ENCODE results near the gene MRM3. TPM values are rescaled to one million over a fixed set of nuclear protein-coding genes. Genes with fewer than 3 reads are reported as not detected.
"Not testable (repeated sequence)": the region's sequence is repeated elsewhere in the genome, so short reads cannot be mapped to it uniquely, and the experiment has no call there.

MRM3 gene
- total and polyA plus RNA-seq, 4 donors = 8.5 to 17.5 (median 15.4) TPM

DNA sequence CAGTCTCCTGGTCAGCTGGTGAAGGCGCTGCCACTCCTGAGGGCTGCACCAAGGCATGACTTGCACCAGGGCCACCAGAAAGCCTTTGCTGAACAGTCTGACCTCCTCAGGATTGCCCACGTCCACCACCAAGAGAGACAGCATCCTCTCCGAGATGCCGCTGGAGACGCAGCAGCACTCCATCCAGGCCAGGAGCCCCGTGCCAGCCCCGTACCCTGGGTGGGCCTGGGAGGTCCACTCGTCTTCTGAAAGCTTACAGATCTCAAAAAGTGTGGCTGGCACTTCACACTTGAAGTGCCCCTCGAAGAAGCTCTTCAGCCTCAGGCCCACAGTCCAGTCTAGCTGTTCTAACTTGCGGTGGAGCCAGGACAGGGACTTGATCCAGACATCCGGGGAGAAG, 36.7 kb upstream of the MRM3 start (continued):
- no peak for TF ChIP-seq HNF4G (IDR thresholded peaks at IDR 0.05)
- no peak for TF ChIP-seq FOXA2 (IDR thresholded peaks at IDR 0.05)

DNA sequence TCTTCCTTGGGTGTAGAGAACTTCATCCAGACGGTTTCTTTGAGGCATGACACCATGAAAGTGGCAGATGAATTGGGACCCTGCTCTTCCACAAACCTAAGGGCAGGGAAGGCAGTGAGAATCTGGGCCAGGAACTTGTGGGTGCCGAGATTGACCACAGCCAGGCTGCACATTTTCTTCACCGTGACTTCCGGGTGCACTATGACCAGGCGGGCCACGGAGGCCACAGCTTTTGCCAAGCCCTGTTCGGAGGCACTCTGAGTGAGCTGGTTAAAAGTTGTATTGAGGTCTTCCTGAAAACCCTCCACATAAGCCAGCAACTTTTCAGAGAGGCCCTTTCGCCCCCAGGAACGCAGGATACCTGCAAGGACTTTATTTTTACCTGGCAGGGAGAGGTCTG, 36.0 kb upstream of the MRM3 start:
- Histone ChIP-seq H3K9ac (ENCODE audit: low read depth in 1 of 2, low read length in 2 of 2) (no peak overlapping the region), H3K4me3 (ENCODE audit: low read depth in 1 of 3, low read length in 3 of 3) (no peak overlapping the region), H3K9me3 (ENCODE audit: control insufficient read depth in 4 of 4, low read length in 3 of 4) (no peaks in the 10 kb centered on the region), H3K27ac (ENCODE audit: low read depth in 1 of 2, low read length in 2 of 2) (no peak overlapping the region), H3K4me1 (ENCODE audit: control insufficient read depth in 4 of 4, insufficient read depth in 4 of 4, low read length in 3 of 4) (peaks cover 2 to 9% (median 6%) of the 10 kb centered on the region in 4 donors), H3K27me3 (ENCODE audit: control insufficient read depth in 4 of 4, insufficient read depth in 4 of 4, low read length in 3 of 4) (no peaks in the 10 kb centered on the region), H3K36me3 (ENCODE audit: control insufficient read depth in 4 of 4, insufficient read depth in 3 of 4, low read depth in 1 of 4, low read length in 3 of 4) (peaks cover 3 to 40% (median 21%) of the 10 kb centered on the region in 4 donors)
- no peak for DNase-seq (ENCODE audit: low spot score)
- TF ChIP-seq, protein P1, sequence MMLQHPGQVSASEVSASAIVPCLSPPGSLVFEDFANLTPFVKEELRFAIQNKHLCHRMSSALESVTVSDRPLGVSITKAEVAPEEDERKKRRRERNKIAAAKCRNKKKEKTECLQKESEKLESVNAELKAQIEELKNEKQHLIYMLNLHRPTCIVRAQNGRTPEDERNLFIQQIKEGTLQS (IDR thresholded peaks at IDR 0.05) = no peak
- no peak for TF ChIP-seq ZBTB33 (IDR thresholded peaks at IDR 0.05)
- no peak for TF ChIP-seq HNF4A (conservative IDR thresholded peaks at IDR 0.05)
- TF ChIP-seq RAD21 (IDR thresholded peaks at IDR 0.05) = no peak
- TF ChIP-seq YY1 (IDR thresholded peaks at IDR 0.05) = no peak
- no peak for TF ChIP-seq FOXA1 (IDR thresholded peaks at IDR 0.05)
- TF ChIP-seq CTCF (IDR thresholded peaks at IDR 0.05; ENCODE audit: low read depth, low read length, missing input control) = no peak
- no peak for TF ChIP-seq EGR1 (IDR thresholded peaks at IDR 0.05; ENCODE audit: low read depth in 2 of 2)
- no peak for TF ChIP-seq HNF4G (IDR thresholded peaks at IDR 0.05)
- TF ChIP-seq NR2F2 (IDR thresholded peaks at IDR 0.05) = no peak
- WGBS = 94% methylated on average over 9 of the region's 9 CpGs

DNA sequence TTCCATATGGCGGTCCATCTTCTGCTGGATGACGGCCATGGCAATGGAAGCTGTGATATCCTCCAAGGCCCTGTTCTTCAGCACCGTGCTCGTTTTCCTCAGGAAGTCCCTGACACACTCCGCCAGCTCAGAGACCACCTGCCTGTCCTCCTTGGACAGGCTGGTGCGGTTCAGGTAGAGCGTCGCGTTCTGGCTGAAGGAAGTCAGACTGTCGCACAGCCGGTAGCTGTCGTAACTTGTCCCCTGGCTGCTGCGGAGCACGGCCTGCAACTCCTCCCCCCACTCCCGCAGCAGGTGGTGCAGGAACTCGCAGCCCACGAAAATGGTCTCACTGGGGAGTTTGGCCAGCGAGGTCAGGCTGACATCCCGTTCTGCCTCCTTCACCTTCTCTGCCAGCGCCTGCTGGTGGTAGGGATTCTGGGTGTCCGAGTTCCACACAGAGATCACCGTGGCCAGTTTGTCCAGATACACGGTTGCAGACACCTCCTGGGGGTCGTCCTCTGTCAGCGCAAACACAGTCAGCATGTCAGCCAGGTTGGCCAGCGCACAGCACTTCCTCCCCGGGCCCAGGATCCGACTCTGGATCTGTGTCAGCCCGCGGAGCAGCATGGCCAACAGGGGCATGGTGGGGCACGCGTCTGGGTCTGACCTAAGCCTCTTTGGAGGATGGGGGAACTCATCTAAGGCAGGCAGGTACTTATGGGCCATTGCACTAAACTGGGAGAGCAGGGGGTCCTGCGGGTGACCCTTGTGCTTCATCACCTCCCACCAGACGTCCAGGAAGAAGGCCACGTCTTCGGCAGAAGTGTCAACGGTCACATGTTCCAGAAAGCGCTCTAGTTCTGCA, 35.1 kb upstream of the MRM3 start:
- DNase-seq (ENCODE audit: low spot score) = no peak
- H3K36me3 ChIP-seq (ENCODE audit: control insufficient read depth in 4 of 4, insufficient read depth in 3 of 4, low read depth in 1 of 4, low read length in 3 of 4) = peaks cover 3 to 40% (median 20%) of the 10 kb centered on the region in 4 donors
- H3K9me3 ChIP-seq (ENCODE audit: control insufficient read depth in 4 of 4, low read length in 3 of 4) = no peaks in the 10 kb centered on the region
- H3K4me1 ChIP-seq (ENCODE audit: control insufficient read depth in 4 of 4, insufficient read depth in 4 of 4, low read length in 3 of 4) = peaks cover 6 to 12% (median 9%) of the 10 kb centered on the region in 4 donors
- TF ChIP-seq JUND (IDR thresholded peaks at IDR 0.05) (no peak), SP1 (IDR thresholded peaks at IDR 0.05) (no peak), NR2F2 (IDR thresholded peaks at IDR 0.05) (no peak), MAX (IDR thresholded peaks at IDR 0.05) (no peak), FOXA2 (IDR thresholded peaks at IDR 0.05) (no peak), YY1 (IDR thresholded peaks at IDR 0.05) (no peak), FOXA1 (IDR thresholded peaks at IDR 0.05) (no peak), RAD21 (IDR thresholded peaks at IDR 0.05) (no peak), TAF1 (conservative IDR thresholded peaks at IDR 0.05) (no peak), GABPA (IDR thresholded peaks at IDR 0.05 in 1 of 2, conservative IDR thresholded peaks at IDR 0.05 in 1 of 2) (no peak), ZBTB33 (IDR thresholded peaks at IDR 0.05) (no peak), HNF4G (IDR thresholded peaks at IDR 0.05) (no peak), HNF4A (conservative IDR thresholded peaks at IDR 0.05) (no peak)
- TF ChIP-seq, protein P1 (IDR thresholded peaks at IDR 0.05) = no peak
- H3K9ac ChIP-seq (ENCODE audit: low read depth in 1 of 2, low read length in 2 of 2) = no peak overlapping the region
- no peak overlapping the region for H3K27ac ChIP-seq (ENCODE audit: low read depth in 1 of 2, low read length in 2 of 2)
- H3K27me3 ChIP-seq (ENCODE audit: control insufficient read depth in 4 of 4, insufficient read depth in 4 of 4, low read length in 3 of 4) = no peaks in the 10 kb centered on the region
- WGBS = 95% methylated on average over 38 of the region's 38 CpGs
- no peak overlapping the region for H3K4me3 ChIP-seq (ENCODE audit: low read depth in 1 of 3, low read length in 3 of 3)

DNA sequence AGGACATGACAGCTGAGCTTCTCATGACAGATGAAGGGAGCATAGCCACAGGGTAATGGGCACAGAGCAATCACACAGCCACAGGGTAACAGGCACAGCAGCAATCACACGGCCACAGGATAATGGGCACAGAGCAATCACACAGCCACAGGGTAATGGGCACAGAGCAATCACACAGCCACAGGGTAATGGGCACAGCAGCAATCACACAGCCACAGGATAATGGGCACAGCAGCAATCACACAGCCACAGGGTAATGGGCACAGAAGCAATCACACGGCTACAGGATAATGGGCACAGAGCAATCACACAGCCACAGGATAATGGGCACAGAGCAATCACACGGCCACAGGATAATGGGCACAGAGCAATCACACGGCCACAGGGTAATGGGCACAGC, 33.5 kb upstream of the MRM3 start:
- not testable (repeated sequence) for H3K4me3 ChIP-seq (ENCODE audit: low read depth in 1 of 3, low read length in 3 of 3); DNase-seq (ENCODE audit: low spot score); H3K9me3 ChIP-seq (ENCODE audit: control insufficient read depth in 4 of 4, low read length in 3 of 4); H3K9ac ChIP-seq (ENCODE audit: low read depth in 1 of 2, low read length in 2 of 2); H3K27me3 ChIP-seq (ENCODE audit: control insufficient read depth in 4 of 4, insufficient read depth in 4 of 4, low read length in 3 of 4); H3K27ac ChIP-seq (ENCODE audit: low read depth in 1 of 2, low read length in 2 of 2)
- WGBS = 98% methylated on average over 4 of the region's 4 CpGs
- Histone ChIP-seq H3K36me3 (ENCODE audit: control insufficient read depth in 4 of 4, insufficient read depth in 3 of 4, low read depth in 1 of 4, low read length in 3 of 4) (peaks cover 3 to 37% (median 18%) of the 10 kb centered on the region in 4 donors), H3K4me1 (ENCODE audit: control insufficient read depth in 4 of 4, insufficient read depth in 4 of 4, low read length in 3 of 4) (peaks cover 6 to 17% (median 11%) of the 10 kb centered on the region in 4 donors)

All from liver (tissue), 9 donors.